Keratinocyte (primary cell): ENCODE results near the gene PRDX6. TPM values are rescaled to one million over a fixed set of nuclear protein-coding genes. Genes with fewer than 3 reads are reported as not detected.

Experiments
- DNase-seq: peaks from one replicate; pipeline ENCODE4 v3.0.0-alpha.2; 2011; ENCODE audit warnings: low read depth, missing footprints, low spot score
- FAIRE-seq: peaks from 2 replicates; lab custom pipeline; 2011; peaks lifted over from hg19 to GRCh38; lab: Jason Lieb, UNC
- H2AFZ ChIP-seq: 2 replicates; pipeline ENCODE4 v1.6.0; 2012; ENCODE audit warnings: low read length, control low read depth, inconsistent platforms; ENCODE audit not compliant: control insufficient read depth
- H3K27ac ChIP-seq: 2 replicates; pipeline ENCODE4 v1.5.1; 2011; ENCODE audit warnings: low read length; ENCODE audit not compliant: control insufficient read depth, insufficient read depth
- H3K27me3 ChIP-seq: 3 replicates; pipeline ENCODE4 v1.6.0; 2011; ENCODE audit warnings: low read length; ENCODE audit not compliant: control insufficient read depth, insufficient read depth; ENCODE audit errors: extremely low read depth
- H3K36me3 ChIP-seq, 2 experiments: 2 replicates in 1 of 2; 3 replicates in 1 of 2; pipeline ENCODE4 v1.5.1; 2011; ENCODE audit warnings: low read length in 2 of 2, mild to moderate bottlenecking in 1 of 2; ENCODE audit not compliant: control insufficient read depth in 2 of 2, insufficient read depth in 2 of 2; ENCODE audit errors: extremely low read depth in 1 of 2
- H3K4me1 ChIP-seq: 3 replicates; pipeline ENCODE4 v1.5.1; 2011; ENCODE audit warnings: low read length; ENCODE audit not compliant: control insufficient read depth, insufficient read depth; ENCODE audit errors: extremely low read depth
- H3K4me2 ChIP-seq: 3 replicates; pipeline ENCODE4 v1.6.0; 2011; ENCODE audit warnings: low read depth, low read length; ENCODE audit not compliant: control insufficient read depth, insufficient read depth; ENCODE audit errors: extremely low read depth
- H3K4me3 ChIP-seq, 3 experiments: fragments of 200-600 bp in 1 of 3; sonication (generic) in 1 of 3; 2 replicates in 2 of 3; 3 replicates in 1 of 3; pipeline ENCODE4 v1.5.1; 2011 to 2016; ENCODE audit warnings: low read length in 3 of 3, mild to moderate bottlenecking in 3 of 3, control low read depth in 2 of 3, inconsistent platforms in 1 of 3, low read depth in 1 of 3, mixed read lengths in 1 of 3, mixed run types in 1 of 3, moderate library complexity in 1 of 3; ENCODE audit not compliant: control insufficient read depth in 2 of 3, insufficient read depth in 2 of 3; ENCODE audit errors: extremely low read depth in 1 of 3
- H3K79me2 ChIP-seq: 2 replicates; pipeline ENCODE4 v1.6.0; 2012; ENCODE audit warnings: low read length; ENCODE audit not compliant: control insufficient read depth, insufficient read depth
- H3K9ac ChIP-seq: 3 replicates; pipeline ENCODE4 v1.6.0; 2011; ENCODE audit warnings: low read length; ENCODE audit not compliant: control insufficient read depth, insufficient read depth; ENCODE audit errors: extremely low read depth
- H3K9me1 ChIP-seq: 3 replicates; pipeline ENCODE4 v1.6.0; 2011; ENCODE audit warnings: low read length; ENCODE audit not compliant: control insufficient read depth, insufficient read depth; ENCODE audit errors: extremely low read depth
- H3K9me3 ChIP-seq: 2 replicates; pipeline ENCODE4 v1.5.1; 2012; ENCODE audit warnings: low read depth, low read length; ENCODE audit not compliant: control insufficient read depth
- H4K20me1 ChIP-seq: 3 replicates; pipeline ENCODE4 v1.6.0; 2011; ENCODE audit warnings: low read length; ENCODE audit not compliant: control insufficient read depth, insufficient read depth; ENCODE audit errors: extremely low read depth
- EZH2 ChIP-seq: IDR thresholded peaks from one replicate; pipeline ENCODE4 v1.6.1; 2012; ENCODE audit warnings: inconsistent platforms, mild to moderate bottlenecking, low read length, moderate library complexity
- dilution Hi-C: fragments of 300-500 bp; cut with MboI; formaldehyde crosslinking; loops from one replicate; pipeline ENCODE4 v1.7.0; 2020; ENCODE audit warnings: low sequenced_read_pairs; ENCODE audit not compliant: extremely low pct_ligation_motif_present
- polyA plus RNA-seq, 5 experiments: library from polyadenylated mRNA; depleted of rRNA in 3 of 5; stranded (reverse) in 3 of 5; stranded (forward) in 1 of 5; unstranded in 1 of 5; fragments of >200 nt; gene quantifications; 1 replicate in 1 of 5; 2 replicates in 3 of 5; 3 replicates in 1 of 5; pipeline versions ENCODE4 v1.2.1 to v1.2.3, GENCODE V29; 2011 to 2012; ENCODE audit warnings: missing spikeins in 2 of 5, low read depth in 1 of 5, low replicate concordance in 1 of 5
- TF ChIP-seq, protein P1 (sequence below), 3 experiments: IDR thresholded peaks in 1 of 3; conservative IDR thresholded peaks in 1 of 3; optimal IDR thresholded peaks in 1 of 3; 2 replicates in 2 of 3; 3 replicates in 1 of 3; pipeline versions ENCODE3 to v1.5.1; 2011; ENCODE audit warnings: low read length in 3 of 3, mild to moderate bottlenecking in 3 of 3, moderate library complexity in 2 of 3, control low read depth in 1 of 3, inconsistent platforms in 1 of 3; ENCODE audit not compliant: insufficient read depth in 2 of 3; ENCODE audit errors: extremely low read depth in 1 of 3

Gene PRDX6
- polyA plus RNA-seq, 1 donor (not counting 4 experiments of a cell fraction or from before 2014, with no cell fraction given): 248 TPM

DNA sequence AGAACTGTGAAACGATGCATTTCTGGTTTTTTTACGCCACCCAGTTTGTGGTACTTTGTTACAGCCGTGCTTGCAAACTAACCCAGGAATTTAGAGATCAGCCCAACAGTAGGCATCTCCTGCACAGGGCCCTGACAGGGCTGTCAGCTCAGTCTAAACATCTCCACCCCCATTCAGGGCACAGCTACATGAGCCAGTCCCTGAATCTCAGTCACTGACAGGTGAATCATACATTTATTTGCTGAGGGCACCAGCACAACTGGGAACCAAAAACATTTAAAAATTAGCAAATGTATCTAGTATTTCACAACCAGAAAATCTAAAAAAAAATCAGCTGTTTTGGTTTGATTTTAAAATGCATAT is 30.7 kb downstream of the PRDX6 start:
- H2AFZ ChIP-seq: no peak overlapping the region
- H4K20me1 ChIP-seq: no peaks in the 10 kb centered on the region
- no peaks in the 10 kb centered on the region for H3K4me1 ChIP-seq
- H3K27ac ChIP-seq: no peak overlapping the region
- no peaks in the 10 kb centered on the region for H3K9me1 ChIP-seq
- TF ChIP-seq, protein P1, sequence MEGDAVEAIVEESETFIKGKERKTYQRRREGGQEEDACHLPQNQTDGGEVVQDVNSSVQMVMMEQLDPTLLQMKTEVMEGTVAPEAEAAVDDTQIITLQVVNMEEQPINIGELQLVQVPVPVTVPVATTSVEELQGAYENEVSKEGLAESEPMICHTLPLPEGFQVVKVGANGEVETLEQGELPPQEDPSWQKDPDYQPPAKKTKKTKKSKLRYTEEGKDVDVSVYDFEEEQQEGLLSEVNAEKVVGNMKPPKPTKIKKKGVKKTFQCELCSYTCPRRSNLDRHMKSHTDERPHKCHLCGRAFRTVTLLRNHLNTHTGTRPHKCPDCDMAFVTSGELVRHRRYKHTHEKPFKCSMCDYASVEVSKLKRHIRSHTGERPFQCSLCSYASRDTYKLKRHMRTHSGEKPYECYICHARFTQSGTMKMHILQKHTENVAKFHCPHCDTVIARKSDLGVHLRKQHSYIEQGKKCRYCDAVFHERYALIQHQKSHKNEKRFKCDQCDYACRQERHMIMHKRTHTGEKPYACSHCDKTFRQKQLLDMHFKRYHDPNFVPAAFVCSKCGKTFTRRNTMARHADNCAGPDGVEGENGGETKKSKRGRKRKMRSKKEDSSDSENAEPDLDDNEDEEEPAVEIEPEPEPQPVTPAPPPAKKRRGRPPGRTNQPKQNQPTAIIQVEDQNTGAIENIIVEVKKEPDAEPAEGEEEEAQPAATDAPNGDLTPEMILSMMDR (optimal IDR thresholded peaks at IDR 0.05 in 1 of 3, IDR thresholded peaks at IDR 0.05 in 1 of 3, conservative IDR thresholded peaks at IDR 0.05 in 1 of 3; ENCODE audit: extremely low read depth in 1 of 3, insufficient read depth in 2 of 3, low read length in 3 of 3): no peak
- no peak for TF ChIP-seq EZH2
- no peak for FAIRE-seq
- no peaks in the 10 kb centered on the region for H3K79me2 ChIP-seq
- no peaks in the 10 kb centered on the region for H3K36me3 ChIP-seq
- no peaks in the 10 kb centered on the region for H3K9me3 ChIP-seq
- no peaks in the 10 kb centered on the region for H3K27me3 ChIP-seq
- dilution Hi-C loops: no loop called here
- no peak overlapping the region for H3K9ac ChIP-seq
- DNase-seq: no peak
- no peak overlapping the region for H3K4me2 ChIP-seq
- no peak overlapping the region for H3K4me3 ChIP-seq

DNA sequence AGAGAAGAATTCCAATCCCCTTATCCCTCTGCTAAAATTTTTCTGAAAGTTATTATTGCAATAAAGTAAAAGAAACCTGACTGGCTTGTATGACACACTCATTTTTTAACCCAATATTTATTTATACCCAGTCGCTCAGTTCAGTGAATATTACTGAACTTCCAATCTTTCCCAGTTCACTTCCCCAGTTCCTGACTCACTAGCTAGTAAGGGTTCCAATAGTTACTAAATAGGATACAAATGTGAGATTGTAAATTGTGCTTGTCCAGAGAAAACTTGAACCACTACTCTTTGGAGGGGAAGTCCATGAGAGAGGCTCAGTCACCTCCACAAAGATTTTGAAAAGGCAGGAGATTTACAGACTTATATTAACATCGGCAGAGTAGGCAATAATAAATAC is 31.4 kb downstream of the PRDX6 start:
- Histone ChIP-seq H3K4me2 (no peak overlapping the region), H3K9me3 (no peaks in the 10 kb centered on the region), H3K27ac (no peak overlapping the region), H3K79me2 (no peaks in the 10 kb centered on the region), H3K27me3 (no peaks in the 10 kb centered on the region), H3K4me1 (no peaks in the 10 kb centered on the region), H3K9ac (no peak overlapping the region), H2AFZ (no peak overlapping the region), H3K4me3 (no peak overlapping the region), H3K36me3 (no peaks in the 10 kb centered on the region), H3K9me1 (no peaks in the 10 kb centered on the region), H4K20me1 (no peaks in the 10 kb centered on the region)
- TF ChIP-seq, protein P1 (optimal IDR thresholded peaks at IDR 0.05 in 1 of 3, IDR thresholded peaks at IDR 0.05 in 1 of 3, conservative IDR thresholded peaks at IDR 0.05 in 1 of 3; ENCODE audit: extremely low read depth in 1 of 3, insufficient read depth in 2 of 3, low read length in 3 of 3): no peak
- no peak for TF ChIP-seq EZH2
- no peak for DNase-seq
- dilution Hi-C loops: no loop called here
- FAIRE-seq: no peak
